Measurements from ENCODE around the gene FPR3. TPM values are rescaled to one million over a fixed set of nuclear protein-coding genes. Genes with fewer than 3 reads are reported as not detected.
"Not testable (repeated sequence)": the region's sequence is repeated elsewhere in the genome, so short reads cannot be mapped to it uniquely, and the experiment has no call there.

Gene FPR3
- total RNA-seq (2014; rRNA removed; shearing (Covaris generic)) = not detected in 2 replicates

GRCh38 chr19:51794885-51795490 is at the start of gene FPR3:
TSS of gene FPR3 (plus strand) at chr19:51795157. CDS start at chr19:51823749, 28,592 bp downstream.
- Histone ChIP-seq H3K9me3 (replicated peaks) (no peaks in the 10 kb centered on the region), H3K27me3 (no peaks in the 10 kb centered on the region), H3K4me1 (no peaks in the 10 kb centered on the region), H3K4me3 (no peak within 1 kb of the TSS), H3K27ac (no peak within 1 kb of the TSS), H3K36me3 (no peaks in the 10 kb centered on the region)
- DNase-seq = no peak

GRCh38 chr19:51746731-51747130 is 48.2 kb upstream of the FPR3 start:
- no peaks in the 10 kb centered on the region for H3K27me3 ChIP-seq
- H3K9me3 ChIP-seq (replicated peaks) = no peaks in the 10 kb centered on the region
- DNase-seq = no peak
- no peaks in the 10 kb centered on the region for H3K4me1 ChIP-seq
- H3K27ac ChIP-seq = no peak overlapping the region
- H3K4me3 ChIP-seq = no peak overlapping the region
- no peaks in the 10 kb centered on the region for H3K36me3 ChIP-seq

GRCh38 chr19:51749979-51750378 is 45.0 kb upstream of the FPR3 start:
- H3K27me3 ChIP-seq = no peaks in the 10 kb centered on the region
- no peak for DNase-seq
- H3K27ac ChIP-seq = no peak overlapping the region
- H3K4me1 ChIP-seq = no peaks in the 10 kb centered on the region
- no peak overlapping the region for H3K4me3 ChIP-seq
- no peaks in the 10 kb centered on the region for H3K9me3 ChIP-seq (replicated peaks)
- H3K36me3 ChIP-seq = no peaks in the 10 kb centered on the region

GRCh38 chr19:51750400-51751094 is 44.4 kb upstream of the FPR3 start:
- Histone ChIP-seq H3K36me3 (no peaks in the 10 kb centered on the region), H3K4me1 (no peaks in the 10 kb centered on the region), H3K27me3 (no peaks in the 10 kb centered on the region), H3K4me3 (no peak overlapping the region), H3K9me3 (replicated peaks) (no peaks in the 10 kb centered on the region), H3K27ac (no peak overlapping the region)
- no peak for DNase-seq

- peak in 1 of 2 experiments; percentile 3 for DNase-seq
- Histone ChIP-seq H3K4me3 (no peak within 1 kb of the TSS), H3K9me3 (replicated peaks) (no peaks in the 10 kb centered on the region), H3K27ac (no peak within 1 kb of the TSS), H3K4me1 (no peaks in the 10 kb centered on the region), H3K36me3 (no peaks in the 10 kb centered on the region), H3K27me3 (no peaks in the 10 kb centered on the region)
These were observed 43.3 kb upstream of the FPR3 start, which contains the start of gene FPR1 for GRCh38 chr19:51751655-51752054. TSS of gene FPR1 (minus strand) at chr19:51751878. CDS start at chr19:51746994, 4,884 bp downstream.

GRCh38 chr19:51754109-51754508 is 40.8 kb upstream of the FPR3 start:
- H3K4me3 ChIP-seq = no peak overlapping the region
- no peaks in the 10 kb centered on the region for H3K27me3 ChIP-seq
- no peaks in the 10 kb centered on the region for H3K4me1 ChIP-seq
- no peak overlapping the region for H3K27ac ChIP-seq
- no peaks in the 10 kb centered on the region for H3K36me3 ChIP-seq
- H3K9me3 ChIP-seq (replicated peaks) = no peaks in the 10 kb centered on the region
- no peak for DNase-seq

- no peaks in the 10 kb centered on the region for H3K9me3 ChIP-seq (replicated peaks)
- no peak overlapping the region for H3K27ac ChIP-seq
- no peak for DNase-seq
- H3K36me3 ChIP-seq = no peaks in the 10 kb centered on the region
- no peaks in the 10 kb centered on the region for H3K27me3 ChIP-seq
- no peak overlapping the region for H3K4me3 ChIP-seq
- H3K4me1 ChIP-seq = no peaks in the 10 kb centered on the region
These were observed 40.2 kb upstream of the FPR3 start for GRCh38 chr19:51754770-51755169.

GRCh38 chr19:51755571-51755970 is 39.4 kb upstream of the FPR3 start:
- Histone ChIP-seq H3K9me3 (replicated peaks) (no peaks in the 10 kb centered on the region), H3K4me3 (no peak overlapping the region), H3K27ac (no peak overlapping the region), H3K27me3 (no peaks in the 10 kb centered on the region), H3K4me1 (no peaks in the 10 kb centered on the region), H3K36me3 (no peaks in the 10 kb centered on the region)
- no peak for DNase-seq

- H3K4me3 ChIP-seq = no peak within 1 kb of the TSS
- DNase-seq = no peak
These were observed 34.1 kb upstream of the FPR3 start, which contains the start of gene FPR2 for GRCh38 chr19:51760697-51761356. TSS of gene FPR2 (plus strand) at chr19:51761180. CDS start at chr19:51768659, 7,479 bp downstream.

GRCh38 chr19:51761696-51762095 is 33.3 kb upstream of the FPR3 start:
- Histone ChIP-seq H3K4me3 (no peak overlapping the region), H3K9me3 (replicated peaks) (no peaks in the 10 kb centered on the region), H3K27me3 (no peaks in the 10 kb centered on the region), H3K27ac (no peak overlapping the region), H3K36me3 (no peaks in the 10 kb centered on the region), H3K4me1 (no peaks in the 10 kb centered on the region)
- DNase-seq = no peak

More at GRCh38 chr19:51760697-51761356, 34.1 kb upstream of the FPR3 start, which contains the start of gene FPR2:
- H3K27ac ChIP-seq = no peak within 1 kb of the TSS
- H3K27me3 ChIP-seq = no peaks in the 10 kb centered on the region
- H3K4me1 ChIP-seq = no peaks in the 10 kb centered on the region
- no peaks in the 10 kb centered on the region for H3K36me3 ChIP-seq
- no peaks in the 10 kb centered on the region for H3K9me3 ChIP-seq (replicated peaks)

- DNase-seq = no peak
- Histone ChIP-seq H3K27ac (no peak overlapping the region), H3K4me3 (no peak overlapping the region), H3K4me1 (no peaks in the 10 kb centered on the region), H3K9me3 (replicated peaks) (no peaks in the 10 kb centered on the region), H3K27me3 (no peaks in the 10 kb centered on the region), H3K36me3 (no peaks in the 10 kb centered on the region)
These were observed 29.9 kb upstream of the FPR3 start for GRCh38 chr19:51765086-51765485.

- DNase-seq = no peak
- Histone ChIP-seq H3K27ac (no peak overlapping the region), H3K36me3 (no peaks in the 10 kb centered on the region), H3K4me1 (no peaks in the 10 kb centered on the region), H3K9me3 (replicated peaks) (no peaks in the 10 kb centered on the region), H3K27me3 (no peaks in the 10 kb centered on the region), H3K4me3 (no peak overlapping the region)
These were observed 28.5 kb upstream of the FPR3 start for GRCh38 chr19:51766461-51766860.

GRCh38 chr19:51771376-51772130 is 23.4 kb upstream of the FPR3 start:
- no peak overlapping the region for H3K4me3 ChIP-seq
- no peak for DNase-seq
- no peaks in the 10 kb centered on the region for H3K4me1 ChIP-seq
- no peaks in the 10 kb centered on the region for H3K36me3 ChIP-seq
- no peaks in the 10 kb centered on the region for H3K9me3 ChIP-seq (replicated peaks)
- H3K27ac ChIP-seq = no peak overlapping the region
- no peaks in the 10 kb centered on the region for H3K27me3 ChIP-seq

- Histone ChIP-seq H3K27me3 (no peaks in the 10 kb centered on the region), H3K9me3 (replicated peaks) (no peaks in the 10 kb centered on the region), H3K4me1 (no peaks in the 10 kb centered on the region), H3K36me3 (no peaks in the 10 kb centered on the region), H3K27ac (no peak overlapping the region), H3K4me3 (no peak overlapping the region)
- DNase-seq = no peak
These were observed 22.0 kb upstream of the FPR3 start for GRCh38 chr19:51772977-51773376.

- not testable (repeated sequence) for H3K27me3 ChIP-seq; DNase-seq; H3K4me1 ChIP-seq; H3K36me3 ChIP-seq; H3K27ac ChIP-seq; H3K4me3 ChIP-seq; H3K9me3 ChIP-seq (replicated peaks)
These were observed 18.4 kb upstream of the FPR3 start for GRCh38 chr19:51776561-51776960.
